HG02840 (cell line): Measurements from ENCODE around the gene CKM.
A peak's percentile ranks its signal among the peaks of the same experiment; 100 is the strongest.

ENCODE experiments used
- ATAC-seq: cut with Tn5 transposase; IDR thresholded peaks from one replicate; pipeline ENCODE4 v1.9.1; 2021; ENCODE audit warnings: mild to moderate bottlenecking, moderate library complexity, moderate number of reproducible peaks; ENCODE audit not compliant: unreplicated experiment, low FRiP score

The CKM gene

GRCh38 chr19:45322744-45323281 lies at the start of gene CKM:
CKM (minus strand) TSS chr19:45322875; CDS start chr19:45319713, 3,162 bp downstream.
- no peak for ATAC-seq

DNA sequence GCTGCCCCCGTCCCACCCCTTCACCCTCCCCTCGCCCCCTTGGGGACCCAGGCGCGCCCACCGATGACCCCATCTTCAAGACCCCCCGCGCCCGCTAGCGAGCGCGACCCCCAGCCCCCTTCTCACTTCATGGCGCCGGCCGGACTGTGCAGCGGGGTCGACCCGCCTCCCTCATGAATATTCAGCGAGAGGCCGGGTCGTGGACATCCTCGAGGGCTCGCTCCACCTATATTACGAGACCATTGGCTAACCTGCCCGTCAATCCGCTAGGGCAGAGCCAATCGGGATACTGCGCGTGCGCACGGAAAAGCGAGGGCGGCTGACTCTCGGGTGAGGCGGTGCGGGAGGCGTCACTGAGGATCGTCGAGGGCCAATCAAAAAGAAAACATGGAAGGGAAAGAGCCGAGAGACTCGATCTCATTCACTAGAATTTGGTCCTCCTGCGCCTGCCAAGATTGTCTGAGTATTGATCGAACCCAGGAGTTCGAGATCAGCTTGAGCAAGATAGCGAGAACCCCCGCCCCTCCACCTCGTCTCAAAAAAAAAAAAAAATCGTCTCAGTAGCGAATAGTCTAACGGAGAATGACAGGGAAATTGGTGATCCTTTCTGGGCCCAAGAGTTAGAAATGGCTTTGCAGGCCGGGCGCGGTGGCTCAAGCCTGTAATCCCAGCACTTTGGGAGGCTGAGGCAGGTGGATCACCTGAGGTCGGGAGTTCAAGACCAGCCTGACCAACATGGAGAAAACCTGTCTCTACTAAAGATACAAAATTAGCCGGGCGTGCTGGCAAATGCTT lies 47.9 kb upstream of the CKM start, which contains the start of gene ERCC2:
TSS of gene ERCC2 (minus strand) at position 164 of the 795 bp plus-strand sequence. CDS start at position 131, 33 bp downstream.
- ATAC-seq = peak; percentile 94

DNA sequence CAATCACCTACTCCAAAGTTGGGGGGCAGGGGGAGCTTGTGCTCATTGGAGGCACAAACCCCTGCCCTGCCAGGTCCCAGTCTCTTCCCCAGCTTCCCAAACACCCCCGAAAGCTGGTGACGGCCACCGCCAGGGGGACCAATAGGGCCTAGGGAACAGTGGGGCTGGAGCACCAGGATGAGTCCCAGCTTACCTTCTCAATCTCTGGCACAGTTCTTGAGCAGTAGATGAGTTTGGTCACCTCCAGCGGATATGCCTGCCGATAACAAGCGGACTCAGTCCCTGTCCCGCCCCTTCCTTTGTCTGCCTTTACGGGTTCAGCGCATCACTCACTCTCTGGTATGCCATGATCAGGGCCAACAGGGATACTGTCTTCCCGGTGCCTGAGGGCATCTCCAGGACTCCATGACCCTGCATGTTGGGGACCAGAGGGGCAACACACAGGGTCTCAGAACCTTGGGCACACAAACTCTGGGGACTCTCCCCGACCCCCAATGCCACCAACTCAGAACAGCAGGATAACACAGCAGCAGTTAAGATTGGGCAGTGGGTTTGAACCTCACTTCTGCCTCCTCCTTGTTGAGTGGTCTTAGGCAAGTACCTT lies 46.2 kb upstream of the CKM start:
- no peak for ATAC-seq

- no peak for ATAC-seq
Measured at GRCh38 chr19:45368127-45368526, 45.5 kb upstream of the CKM start.

- ATAC-seq = no peak
Measured at GRCh38 chr19:45364696-45365095, 42.0 kb upstream of the CKM start.

DNA sequence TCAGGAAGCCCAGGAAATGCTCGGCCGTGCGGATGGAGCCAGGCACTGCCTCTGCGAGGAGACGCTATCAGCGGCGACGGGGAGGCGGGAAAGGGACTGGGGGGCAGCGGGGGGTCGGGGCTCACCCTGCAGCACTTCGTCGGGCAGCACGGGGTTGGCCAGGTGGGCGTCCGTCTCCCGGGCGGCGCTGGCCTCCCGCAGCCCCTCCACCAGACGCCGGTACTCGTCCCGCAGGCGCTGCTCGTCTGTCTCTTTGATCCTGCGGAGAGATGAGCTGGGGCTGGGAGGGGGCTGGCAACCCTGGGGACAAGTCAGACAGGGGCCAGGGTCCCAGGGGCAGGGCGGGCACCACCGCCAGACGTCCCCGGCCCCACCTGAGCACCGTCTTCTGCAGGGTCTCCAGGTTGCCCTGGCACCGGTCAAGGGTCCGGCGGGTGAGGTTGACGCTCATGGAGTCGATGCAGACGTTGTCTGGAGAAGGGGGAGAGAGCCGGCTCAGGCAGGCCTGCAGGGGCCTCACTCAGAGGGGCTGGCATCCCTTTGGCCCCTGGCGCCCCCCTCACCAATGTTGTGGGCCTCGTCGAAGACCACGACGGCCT lies 41.3 kb upstream of the CKM start:
- no peak for ATAC-seq

DNA sequence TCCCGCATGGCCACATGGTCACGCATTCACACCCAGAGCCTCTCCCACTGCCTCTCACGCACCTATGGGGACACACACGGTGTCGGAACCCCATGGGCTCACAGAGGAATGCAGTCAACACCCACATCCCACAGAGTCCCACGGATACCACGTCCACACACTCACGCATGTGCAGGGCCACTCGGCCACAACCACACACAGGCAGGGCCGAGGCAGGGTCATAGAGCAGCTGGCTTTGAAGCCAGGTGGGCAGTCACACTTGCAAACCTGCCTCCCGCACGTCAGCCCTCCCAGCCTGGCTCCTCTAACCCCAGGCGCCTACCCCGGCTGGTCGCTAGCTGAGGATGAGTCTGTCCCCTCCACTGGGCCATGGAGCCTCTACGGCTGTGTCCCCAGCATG lies 39.6 kb upstream of the CKM start:
- ATAC-seq = no peak

DNA sequence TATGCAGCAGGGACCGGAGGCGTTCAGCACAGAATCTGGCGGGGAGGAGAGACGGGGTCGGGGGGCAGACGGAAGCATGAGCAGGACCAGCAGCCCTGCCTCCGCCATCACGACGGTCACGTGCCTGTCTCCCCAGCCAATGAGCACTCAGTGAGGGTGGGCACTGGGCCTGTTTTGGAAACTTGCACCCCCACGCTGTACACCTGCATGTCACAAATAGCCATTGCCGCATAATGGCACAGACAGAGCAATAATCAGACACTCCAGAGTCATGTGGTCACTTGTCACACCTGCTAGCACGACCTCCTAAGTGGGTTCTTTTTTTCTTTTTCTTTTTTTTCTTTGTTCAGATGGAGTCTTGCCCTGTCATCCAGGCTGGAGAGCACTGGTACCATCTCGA lies 38.9 kb upstream of the CKM start:
- ATAC-seq = no peak

GRCh38 chr19:45358213-45358792 lies 35.6 kb upstream of the CKM start:
- ATAC-seq = no peak

- ATAC-seq = no peak
Measured at GRCh38 chr19:45357445-45357783, 34.7 kb upstream of the CKM start.

DNA sequence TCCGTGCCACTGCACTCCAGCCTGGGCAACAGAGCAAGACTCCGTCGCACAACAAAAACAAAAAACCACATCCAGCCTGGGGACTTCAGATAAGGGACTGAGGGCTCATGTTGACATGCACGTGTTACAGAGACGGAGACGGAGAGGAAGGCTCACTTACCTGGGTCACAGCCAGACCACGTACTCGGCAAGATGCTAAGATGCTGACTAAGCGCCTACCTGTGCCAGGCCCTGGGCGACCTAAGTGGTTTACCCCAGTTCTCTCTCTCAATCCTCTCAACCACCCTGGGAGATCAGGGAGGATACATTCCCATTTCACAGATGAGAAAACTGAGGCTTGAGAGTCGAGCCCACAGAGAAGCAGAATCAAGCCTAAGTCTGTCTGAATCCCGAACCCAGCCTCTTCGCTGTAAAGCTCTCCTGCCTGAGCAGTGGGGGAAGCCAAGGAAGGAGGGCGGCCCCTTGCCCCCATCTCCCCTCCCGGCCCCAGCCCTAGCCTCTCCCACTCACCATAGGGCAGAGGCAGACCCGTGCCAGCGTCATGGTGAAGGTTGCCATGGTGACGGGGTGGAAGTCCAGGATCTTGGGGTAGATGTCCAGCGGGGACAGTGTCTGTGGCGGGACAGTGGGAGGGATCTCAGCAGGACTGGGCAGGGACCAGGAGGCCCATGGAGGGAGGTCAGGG lies 34.2 kb upstream of the CKM start:
- no peak for ATAC-seq

GRCh38 chr19:45355910-45356309 lies 33.2 kb upstream of the CKM start:
- no peak for ATAC-seq

DNA sequence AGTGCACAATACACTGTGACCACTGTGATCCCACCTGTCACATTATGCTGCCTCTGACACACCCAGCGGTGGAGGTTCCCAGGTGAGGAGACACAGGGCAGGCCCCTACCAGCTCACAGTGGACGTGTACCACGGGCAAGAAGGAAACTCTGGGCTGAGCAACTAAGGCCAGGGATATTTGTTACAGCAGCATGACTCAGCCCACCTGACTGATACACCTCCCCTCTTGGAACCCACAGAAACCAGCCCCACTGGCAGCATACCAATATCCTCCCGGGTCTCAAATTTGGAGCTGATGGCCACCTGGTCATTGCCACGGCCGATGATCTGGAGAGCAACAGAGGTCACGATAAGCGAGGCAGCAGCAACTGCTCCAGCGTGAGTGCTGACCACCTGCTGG lies 32.7 kb upstream of the CKM start:
- no peak for ATAC-seq

GRCh38 chr19:45354241-45354842 lies 31.7 kb upstream of the CKM start:
- no peak for ATAC-seq

- ATAC-seq = no peak
Measured at GRCh38 chr19:45352914-45353796, 30.5 kb upstream of the CKM start.

DNA sequence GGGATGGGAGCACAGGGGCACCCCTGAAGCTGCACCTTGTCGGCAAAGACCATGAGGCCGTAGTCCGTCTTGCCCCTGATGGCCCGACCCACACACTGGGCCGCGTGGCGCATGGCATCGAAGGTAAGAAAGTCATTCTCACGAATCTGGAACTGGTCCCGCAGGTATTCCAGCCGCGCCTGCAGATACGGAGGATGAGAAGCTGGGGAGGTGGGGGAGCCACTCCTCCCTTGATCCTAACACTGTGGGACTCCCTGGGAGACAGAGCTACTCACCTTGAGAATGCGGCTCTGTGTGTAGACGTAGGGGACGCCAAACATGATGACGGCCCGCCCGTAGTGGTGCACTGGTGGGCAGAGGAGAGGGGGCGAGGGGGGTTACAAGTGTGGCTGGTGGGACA lies 29.8 kb upstream of the CKM start:
- ATAC-seq = no peak

DNA sequence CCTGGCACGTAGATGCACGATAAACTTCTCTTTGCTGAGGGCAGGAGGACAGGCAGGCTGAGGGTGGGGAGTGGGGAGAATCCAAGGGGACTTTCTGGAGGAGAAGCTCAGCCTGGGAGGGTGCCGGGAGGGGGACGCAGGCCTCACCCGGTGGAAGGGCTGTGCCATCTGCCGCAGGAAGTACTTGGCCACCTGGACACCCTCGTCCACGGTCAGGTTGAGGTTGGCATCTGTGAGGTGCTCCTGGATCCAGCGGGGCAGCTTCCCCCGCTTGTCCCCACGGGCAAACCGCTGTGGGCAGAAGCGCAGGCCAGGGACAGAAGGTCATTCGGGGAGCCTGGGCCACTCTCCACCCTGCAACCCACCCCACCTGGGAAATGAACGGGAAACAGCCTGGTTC lies 29.4 kb upstream of the CKM start:
- ATAC-seq = no peak

DNA sequence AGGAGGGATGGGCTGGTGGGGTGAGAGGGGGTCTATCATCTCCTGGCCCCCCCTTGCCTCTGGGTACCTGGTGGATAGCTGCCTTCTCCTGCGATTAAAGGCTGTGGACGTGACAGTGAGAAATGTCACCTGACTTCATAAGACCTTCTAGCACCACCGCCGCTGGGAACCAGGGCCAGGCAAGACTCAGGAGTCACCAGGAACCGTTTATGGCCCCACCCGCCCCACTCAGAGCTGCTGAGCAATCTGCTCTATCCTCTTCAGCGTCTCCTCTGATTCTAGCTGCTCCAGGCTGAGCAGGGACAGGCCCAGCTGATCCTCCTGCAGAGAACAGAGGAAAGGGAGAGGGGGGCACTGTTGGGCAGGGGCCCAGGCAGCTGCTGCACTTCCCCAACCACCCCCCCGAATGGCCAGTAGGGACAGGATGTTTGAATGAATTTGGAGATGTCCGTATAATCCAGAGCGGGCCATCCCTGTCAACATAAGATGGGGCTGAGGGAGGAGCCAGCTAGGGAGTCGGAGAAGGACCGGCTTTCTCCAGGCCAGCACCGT lies 28.8 kb upstream of the CKM start:
- ATAC-seq = no peak

DNA sequence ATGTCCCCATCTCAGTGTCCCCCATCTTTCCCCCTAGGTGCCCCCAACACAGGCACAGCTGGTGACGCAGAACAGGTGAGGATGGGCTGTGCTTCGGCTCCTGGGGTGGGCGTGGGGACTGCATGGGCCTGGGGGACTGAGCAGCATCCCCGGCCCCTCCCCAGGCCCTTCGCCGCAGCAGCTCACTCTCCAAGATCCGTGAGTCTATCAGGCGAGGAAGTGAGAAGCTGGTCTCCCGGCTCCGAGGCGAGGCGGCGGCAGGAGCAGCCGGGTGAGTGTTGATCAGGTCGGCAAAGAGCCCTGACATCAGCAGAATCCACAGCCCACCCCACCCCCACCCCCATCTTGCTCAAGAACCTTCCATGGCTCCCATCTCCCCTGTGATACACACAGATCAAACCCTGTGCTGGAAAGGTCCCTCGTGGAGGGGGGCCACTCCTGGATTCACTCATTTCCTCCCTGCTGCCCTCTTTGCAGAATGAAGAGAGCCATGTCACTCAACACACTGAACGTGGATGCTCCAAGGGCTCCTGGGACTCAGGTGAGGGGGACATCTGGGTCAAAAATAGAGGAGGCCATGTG lies 27.9 kb upstream of the CKM start:
- ATAC-seq = no peak
